GM19438 (cell line): ENCODE measurements around the gene NHLRC4.

Experiments used
- ATAC-seq: cut with Tn5 transposase; IDR thresholded peaks from one replicate; pipeline ENCODE4 v1.9.1; 2021; ENCODE audit warnings: low read depth; ENCODE audit not compliant: unreplicated experiment

The NHLRC4 gene

GRCh38 chr16:530111-530817 lies 36.5 kb upstream of the NHLRC4 start:
- ATAC-seq = no peak

DNA sequence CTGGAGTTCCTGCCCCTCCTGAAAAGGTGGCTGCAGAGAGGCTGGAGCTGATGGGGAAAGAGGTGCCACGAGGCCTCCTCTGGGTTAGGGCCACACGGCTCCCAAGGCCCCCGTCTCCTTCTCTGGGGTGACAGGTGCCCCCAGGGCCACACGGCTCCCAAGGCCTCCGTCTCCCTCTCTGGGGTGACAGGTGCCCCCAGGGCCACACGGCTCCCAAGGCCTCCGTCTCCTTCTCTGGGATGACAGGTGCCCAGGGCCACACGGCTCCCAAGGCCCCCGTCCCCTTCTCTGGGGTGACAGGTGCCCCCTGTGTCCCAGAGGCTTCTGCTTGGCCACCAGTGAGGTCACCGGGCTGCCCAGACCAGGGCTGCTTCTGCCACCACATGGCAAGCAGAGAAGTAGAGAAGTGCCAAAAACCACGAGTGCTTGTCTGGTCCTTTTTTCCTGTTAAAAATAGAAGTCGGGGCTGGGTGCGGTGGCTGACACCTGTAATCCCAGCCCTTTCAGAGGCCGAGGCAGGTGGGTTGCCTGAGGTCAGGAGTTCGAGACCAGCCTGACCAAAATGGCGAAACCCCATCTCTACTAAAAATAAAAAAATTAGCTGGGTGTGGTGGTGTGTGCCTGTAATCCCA lies 35.2 kb upstream of the NHLRC4 start:
- ATAC-seq = no peak

DNA sequence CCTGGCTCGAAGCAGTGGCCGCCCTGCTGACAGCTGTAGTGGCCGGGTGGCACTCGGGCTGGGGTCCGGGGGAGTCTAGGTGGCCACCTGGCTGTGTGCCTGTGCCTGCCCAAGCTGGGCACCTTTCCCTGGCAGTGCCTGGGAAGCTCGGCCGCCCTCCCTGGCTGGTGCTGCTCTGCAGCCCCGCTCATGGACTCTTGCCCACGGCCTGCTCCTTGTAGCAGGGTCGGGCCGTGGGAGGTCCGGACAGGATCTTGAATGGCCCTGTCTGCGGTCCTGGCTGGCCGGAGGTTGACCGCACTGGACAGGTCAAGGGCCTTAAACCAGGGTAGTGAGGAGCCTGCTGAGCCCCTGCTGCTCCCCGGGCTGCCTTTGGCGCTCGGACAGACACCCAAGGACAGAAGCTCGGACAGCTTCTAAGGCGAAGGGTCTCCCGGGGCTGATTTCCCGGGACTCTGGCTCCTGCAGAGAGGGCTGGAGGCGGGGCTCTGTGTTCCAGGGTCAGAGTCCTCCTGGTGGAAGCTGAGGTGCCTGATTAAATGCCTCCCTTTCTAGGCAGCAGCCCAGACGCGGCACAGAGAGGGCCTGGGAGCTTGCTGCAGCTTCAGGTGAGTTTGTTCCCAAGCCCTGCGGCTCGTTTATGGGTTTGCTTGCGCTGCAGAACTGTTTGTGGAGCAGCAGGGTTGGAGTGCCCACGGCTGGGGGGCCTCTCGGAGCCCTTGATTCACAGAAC lies 33.2 kb upstream of the NHLRC4 start:
- no peak for ATAC-seq

DNA sequence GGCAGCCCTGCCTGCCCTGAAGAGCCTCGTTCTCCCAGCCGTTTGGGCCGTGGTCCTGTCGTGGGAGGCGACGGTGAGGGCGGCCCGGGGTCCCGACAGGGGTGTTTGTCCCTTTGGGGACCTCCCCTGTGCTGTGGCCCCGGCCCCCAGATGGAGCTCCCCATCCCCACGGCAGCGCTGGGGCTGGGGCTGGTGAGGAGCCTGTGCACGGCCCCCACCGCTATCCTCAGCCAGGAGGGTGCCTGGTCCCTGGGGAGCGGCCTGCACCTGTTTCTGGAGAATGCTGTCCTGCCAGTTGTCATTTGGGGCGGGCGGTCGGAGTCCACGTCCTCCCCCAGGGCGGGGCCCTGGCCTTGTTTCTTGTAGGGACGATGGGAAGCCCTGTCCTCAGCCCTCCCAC lies 32.7 kb upstream of the NHLRC4 start:
- ATAC-seq = no peak

DNA sequence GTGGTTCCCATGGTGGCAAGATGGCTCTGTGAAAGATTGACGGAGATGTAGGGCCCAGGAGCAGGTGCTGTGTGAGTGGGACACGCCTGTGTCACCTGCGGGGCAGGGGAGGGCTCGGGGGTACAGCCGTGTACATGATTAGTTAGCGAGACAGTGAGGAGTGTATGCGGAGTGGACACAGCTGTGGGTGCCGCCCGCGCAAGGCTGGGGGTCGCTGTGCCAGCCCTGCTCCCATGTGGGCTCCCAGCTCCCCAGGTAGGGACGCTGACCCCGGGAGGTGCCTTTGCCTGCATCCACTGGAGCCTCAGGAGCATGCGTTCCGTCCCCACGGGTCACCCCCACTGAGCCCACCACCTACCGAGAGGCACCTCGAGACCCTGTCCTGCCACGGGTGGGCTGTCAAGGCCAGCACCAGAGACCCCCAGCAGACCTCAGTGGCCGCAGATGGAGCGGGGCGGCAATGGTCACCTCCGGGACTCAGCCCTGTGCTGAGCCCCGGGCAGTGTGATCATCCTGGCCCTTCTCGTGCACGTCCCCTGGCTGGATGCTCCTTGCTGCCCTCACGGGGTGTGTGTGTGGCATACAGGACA lies 31.9 kb upstream of the NHLRC4 start:
- no peak for ATAC-seq

DNA sequence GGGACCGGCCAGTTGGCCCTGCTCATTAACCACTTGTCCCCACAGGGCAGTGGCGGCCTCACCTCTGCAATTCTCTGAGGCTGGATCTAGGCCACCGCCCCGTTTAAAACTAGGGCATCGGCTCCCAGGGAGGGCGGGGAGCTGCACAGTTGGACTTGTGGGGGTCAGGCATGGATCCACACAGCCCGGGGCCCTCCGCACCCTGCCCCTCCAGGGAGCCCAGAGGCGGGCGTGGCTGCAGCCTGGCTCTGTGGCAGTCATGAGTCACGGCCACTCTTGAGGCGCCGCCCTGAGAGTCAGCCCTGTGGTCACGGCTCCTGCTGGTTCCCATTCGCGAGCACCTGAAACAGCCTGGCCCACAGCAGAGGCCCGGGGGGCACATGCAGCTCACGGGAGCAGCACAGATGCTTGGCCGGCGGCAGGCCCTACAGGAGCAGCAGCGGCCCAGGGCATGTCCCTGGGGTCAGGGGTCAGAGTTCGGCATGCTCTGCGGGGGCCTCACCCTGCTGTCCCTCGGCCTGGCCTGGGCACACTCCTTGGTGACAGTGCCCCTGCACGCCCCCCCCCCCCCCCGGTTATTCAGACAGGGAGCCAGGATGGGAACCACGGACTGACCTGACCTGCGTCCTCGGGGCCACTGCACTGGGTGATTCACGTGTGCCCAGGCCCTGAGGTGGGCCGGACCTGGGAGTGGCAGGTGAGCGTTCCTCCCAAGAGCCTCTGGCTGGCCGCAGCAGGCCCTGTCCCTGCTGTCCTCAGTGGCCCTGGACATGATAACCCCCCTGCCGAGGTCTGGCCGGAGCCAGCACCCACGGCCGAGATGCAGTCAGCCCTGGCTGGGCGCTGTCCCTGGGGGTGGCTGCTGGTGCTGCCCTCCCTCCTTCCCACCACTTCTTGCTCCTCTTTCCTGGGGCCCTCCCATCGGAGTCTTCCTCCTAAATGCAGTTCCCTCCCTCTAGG lies 31.1 kb upstream of the NHLRC4 start:
- ATAC-seq = no peak

- no peak for ATAC-seq
Measured at GRCh38 chr16:536746-537145, 30.1 kb upstream of the NHLRC4 start.

- no peak for ATAC-seq
Measured at GRCh38 chr16:537415-538335, 29.1 kb upstream of the NHLRC4 start.

DNA sequence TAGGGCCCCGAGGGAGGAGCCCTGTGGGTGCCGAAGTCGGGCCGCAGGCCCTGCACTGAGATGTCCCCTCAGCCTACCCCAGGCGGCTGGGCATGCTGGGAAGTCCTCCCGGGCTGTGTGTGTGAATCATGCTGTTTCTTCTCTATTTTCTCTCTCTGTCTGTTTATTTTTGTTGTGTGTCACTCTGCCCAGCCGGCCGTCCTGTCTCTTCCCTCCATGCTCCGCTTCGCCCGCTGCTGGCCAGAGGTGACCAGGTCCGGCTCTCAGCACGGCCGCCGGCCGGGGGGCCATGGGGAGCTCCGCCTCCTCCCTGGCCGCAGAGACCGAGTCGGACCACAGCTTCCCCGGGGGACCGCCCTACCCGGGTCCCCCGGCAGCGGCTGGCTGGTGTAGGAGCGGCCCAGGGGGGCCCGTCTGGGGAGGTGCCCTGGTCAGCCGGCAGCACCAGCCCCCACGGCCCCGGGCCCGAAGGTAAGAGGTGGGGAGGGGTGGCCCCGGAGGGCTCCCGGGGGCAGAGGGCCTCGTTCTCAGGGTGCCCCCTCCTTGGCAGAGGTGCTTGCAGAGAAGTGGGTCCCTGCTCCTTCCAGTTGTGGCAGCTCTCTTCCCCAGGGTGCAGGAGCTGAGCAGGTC lies 26.8 kb upstream of the NHLRC4 start:
- no peak for ATAC-seq

DNA sequence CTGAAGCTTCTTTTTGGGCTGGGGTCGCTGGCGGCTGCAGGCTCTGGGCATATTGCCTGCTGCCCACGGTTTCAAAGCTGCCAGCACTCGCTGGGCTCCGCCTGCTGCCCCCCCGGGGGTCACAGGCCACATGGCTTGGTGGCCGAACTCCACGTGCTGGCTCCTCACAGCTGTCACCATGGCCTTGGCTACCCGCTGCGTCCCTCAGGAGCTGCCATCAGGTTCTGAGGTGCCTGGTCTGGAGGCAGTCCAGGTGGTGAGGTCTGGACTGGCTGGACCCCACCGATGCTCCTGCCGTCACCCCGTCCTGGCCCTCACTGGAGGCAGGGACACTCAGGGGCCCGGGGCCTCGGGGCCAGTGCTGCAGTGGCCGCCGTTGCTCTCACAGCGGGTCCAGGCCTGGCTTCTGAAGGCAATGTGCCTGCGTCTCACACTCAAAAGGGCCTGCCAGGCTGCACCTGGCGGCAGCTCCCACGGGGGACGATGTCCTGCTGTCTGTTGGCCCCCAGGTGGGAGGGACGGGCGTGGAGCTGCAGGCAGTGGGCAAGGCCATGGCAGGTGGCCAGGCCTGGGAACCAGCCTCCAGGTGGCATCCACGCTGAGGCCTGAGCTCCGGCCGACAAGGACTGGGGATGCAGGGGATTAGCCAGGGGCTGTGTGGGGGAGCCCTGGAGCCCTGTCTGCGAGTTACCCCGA lies 26.0 kb upstream of the NHLRC4 start:
- no peak for ATAC-seq

DNA sequence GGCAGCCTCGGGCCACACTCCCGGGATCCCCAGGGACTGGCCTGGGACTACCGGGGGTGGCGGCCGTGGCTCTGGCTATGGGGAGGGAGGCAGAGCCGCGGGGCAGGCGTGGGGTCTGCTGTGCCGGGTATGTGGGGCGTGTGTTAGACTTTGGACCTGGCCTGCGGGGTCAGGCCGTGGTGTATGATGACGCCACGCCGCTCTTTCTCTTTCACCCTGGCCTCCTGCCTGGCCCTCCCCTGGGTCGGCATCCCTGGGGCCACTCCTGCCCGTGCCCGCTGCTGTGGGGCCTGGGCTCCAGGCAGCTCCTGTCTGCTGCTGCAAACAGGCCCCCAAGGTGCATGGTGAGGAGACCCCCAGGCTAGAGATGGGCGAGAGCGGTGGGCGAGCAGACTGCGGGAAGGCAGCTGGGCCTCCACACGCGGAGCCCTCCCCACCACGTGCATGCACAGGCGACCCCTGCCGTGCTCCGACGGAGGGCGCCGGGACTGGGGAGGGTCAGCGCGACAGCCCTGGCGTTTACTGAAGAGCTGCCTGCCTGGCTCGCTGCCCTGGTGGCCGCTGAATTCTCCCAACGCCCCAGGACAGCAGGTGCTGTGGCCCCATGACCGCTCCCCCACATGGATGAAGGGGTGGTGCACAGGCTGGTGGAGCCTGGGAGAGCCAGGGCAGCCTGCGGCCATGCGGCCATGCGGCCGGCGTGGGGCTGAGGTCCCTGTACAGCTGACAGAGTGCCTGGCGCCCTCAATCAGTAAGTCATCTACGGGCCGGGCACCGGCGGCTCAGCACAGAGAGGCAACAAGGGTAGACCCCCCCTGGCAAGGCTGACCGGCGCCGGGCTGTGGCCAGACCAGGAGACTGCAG lies 23.3 kb upstream of the NHLRC4 start:
- ATAC-seq = no peak

DNA sequence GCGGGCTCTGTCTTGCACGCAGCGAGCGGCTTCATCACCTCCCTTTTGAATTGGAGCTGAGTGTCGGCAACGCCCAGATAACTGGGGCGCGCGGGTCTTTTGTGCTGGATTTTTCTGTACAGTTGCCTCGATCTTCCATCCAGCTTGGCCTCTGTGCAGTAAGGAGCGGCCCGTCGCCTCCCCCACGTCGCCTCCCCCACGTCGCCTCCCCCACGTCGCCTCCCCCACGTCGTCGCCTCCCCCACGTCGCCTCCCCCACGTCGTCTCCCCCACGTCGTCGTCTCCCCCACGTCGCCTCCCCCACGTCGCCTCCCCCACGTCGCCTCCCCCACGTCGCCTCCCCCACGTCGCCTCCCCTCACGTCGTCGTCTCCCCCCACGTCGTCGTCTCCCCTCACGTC lies 22.3 kb upstream of the NHLRC4 start:
- no peak for ATAC-seq

DNA sequence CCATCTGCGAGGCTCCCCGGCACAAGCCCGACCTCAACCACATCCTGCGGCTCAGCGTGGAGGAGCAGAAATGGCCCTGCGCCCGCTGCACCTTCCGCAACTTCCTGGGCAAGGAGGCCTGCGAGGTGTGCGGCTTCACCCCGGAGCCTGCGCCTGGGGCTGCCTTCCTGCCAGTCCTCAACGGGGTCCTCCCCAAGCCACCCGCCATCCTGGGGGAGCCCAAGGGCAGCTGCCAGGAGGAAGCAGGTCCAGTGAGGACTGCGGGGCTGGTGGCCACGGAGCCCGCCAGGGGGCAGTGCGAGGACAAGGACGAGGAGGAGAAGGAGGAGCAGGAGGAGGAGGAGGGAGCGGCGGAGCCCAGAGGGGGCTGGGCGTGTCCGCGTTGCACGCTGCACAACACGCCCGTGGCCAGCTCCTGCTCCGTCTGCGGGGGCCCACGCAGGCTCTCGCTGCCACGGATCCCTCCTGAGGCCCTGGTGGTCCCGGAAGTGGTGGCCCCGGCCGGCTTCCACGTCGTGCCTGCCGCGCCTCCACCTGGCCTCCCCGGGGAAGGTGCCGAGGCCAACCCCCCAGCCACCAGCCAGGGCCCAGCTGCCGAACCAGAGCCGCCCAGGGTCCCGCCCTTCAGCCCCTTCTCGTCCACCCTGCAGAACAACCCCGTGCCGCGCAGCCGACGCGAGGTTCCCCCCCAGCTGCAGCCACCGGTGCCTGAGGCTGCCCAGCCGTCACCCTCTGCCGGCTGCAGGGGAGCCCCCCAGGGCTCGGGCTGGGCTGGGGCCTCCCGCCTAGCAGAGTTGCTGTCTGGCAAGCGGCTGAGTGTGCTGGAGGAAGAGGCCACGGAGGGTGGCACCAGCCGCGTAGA lies 19.7 kb upstream of the NHLRC4 start:
- ATAC-seq = peak; percentile 65

GRCh38 chr16:548586-548985 lies 18.2 kb upstream of the NHLRC4 start:
- ATAC-seq = no peak

- ATAC-seq = no peak
Measured at GRCh38 chr16:549544-550263, 17.1 kb upstream of the NHLRC4 start.

- ATAC-seq = no peak
Measured at GRCh38 chr16:551210-551609, 15.6 kb upstream of the NHLRC4 start.
